Rectal smooth muscle tissue (tissue), 1 donor: ENCODE results near the gene TMEM108.

Source experiments
- H3K27ac ChIP-seq: one replicate; pipeline ENCODE4 v1.7.0; 2013; ENCODE audit warnings: low read depth, low read length, inconsistent platforms
- H3K27me3 ChIP-seq: one replicate; pipeline ENCODE4 v1.7.0; 2013; ENCODE audit warnings: low read length; ENCODE audit not compliant: control insufficient read depth, insufficient read depth
- H3K36me3 ChIP-seq: one replicate; pipeline ENCODE4 v1.7.0; 2013; ENCODE audit warnings: low read length; ENCODE audit not compliant: control insufficient read depth, insufficient read depth
- H3K4me1 ChIP-seq: one replicate; pipeline ENCODE4 v1.7.0; 2013; ENCODE audit warnings: low read length; ENCODE audit not compliant: control insufficient read depth, insufficient read depth
- H3K4me3 ChIP-seq: one replicate; pipeline ENCODE4 v1.7.0; 2013; ENCODE audit warnings: low read length
- H3K9ac ChIP-seq: one replicate; pipeline ENCODE4 v1.7.0; 2013; ENCODE audit warnings: low read length

TMEM108 gene

DNA sequence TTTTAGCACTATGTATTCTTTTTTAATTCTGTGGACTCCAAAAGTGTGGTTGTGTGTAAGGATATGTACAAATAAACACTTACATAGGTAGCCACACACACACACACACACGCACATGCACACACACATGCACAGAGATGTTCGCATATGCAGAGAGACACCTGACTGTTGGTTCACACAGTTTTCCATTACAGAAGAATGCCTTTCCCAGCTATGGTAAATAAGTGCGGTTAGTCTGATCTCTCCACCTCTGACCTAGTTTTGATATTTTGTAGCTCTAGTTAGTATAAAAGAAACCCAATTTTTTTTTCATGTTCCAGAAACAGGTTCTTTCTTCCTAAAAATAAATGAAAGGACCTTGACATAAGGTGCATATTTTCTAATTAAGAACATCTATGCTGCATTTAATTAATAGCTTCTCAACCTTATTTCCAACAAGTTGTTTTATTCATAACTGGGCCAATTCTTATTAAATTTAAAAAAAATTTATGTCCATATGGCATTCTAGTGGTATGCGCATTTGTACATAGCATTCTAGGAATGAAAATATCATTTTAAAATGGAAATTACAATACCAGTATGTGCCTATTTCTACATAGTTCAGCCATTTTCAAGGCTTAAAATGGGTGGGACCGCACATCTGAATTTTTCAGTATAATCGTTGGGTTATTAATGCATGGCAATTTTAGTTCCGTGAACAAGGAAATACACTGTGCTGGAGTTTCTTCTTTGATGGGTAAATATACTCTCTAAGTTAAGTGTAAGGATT lies 27.2 kb downstream of the TMEM108 start:
- no peak overlapping the region for H3K4me3 ChIP-seq
- no peak overlapping the region for H3K9ac ChIP-seq
- no peak overlapping the region for H3K27ac ChIP-seq
- no peaks in the 10 kb centered on the region for H3K27me3 ChIP-seq
- no peaks in the 10 kb centered on the region for H3K36me3 ChIP-seq
- H3K4me1 ChIP-seq, result no peaks in the 10 kb centered on the region

DNA sequence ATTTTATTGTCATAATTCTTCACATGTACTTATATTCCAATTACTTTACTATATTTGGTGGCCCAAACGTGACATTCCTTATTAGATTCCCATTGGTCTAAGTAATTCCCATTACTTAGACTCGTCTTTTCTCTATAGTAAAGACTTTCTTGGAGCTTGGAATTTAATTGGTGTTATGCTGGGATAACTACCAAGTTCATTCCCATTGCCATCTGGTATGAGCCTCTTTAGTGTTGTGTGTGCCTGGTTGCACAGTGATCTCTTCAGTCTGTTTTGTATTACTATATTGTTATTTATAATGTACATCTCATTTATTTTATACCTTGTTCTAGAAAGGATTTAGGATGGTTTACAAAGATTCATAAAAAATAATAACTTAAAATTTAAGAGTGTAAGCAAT lies 27.8 kb downstream of the TMEM108 start:
- Histone ChIP-seq H3K27ac (no peak overlapping the region), H3K9ac (no peak overlapping the region)

DNA sequence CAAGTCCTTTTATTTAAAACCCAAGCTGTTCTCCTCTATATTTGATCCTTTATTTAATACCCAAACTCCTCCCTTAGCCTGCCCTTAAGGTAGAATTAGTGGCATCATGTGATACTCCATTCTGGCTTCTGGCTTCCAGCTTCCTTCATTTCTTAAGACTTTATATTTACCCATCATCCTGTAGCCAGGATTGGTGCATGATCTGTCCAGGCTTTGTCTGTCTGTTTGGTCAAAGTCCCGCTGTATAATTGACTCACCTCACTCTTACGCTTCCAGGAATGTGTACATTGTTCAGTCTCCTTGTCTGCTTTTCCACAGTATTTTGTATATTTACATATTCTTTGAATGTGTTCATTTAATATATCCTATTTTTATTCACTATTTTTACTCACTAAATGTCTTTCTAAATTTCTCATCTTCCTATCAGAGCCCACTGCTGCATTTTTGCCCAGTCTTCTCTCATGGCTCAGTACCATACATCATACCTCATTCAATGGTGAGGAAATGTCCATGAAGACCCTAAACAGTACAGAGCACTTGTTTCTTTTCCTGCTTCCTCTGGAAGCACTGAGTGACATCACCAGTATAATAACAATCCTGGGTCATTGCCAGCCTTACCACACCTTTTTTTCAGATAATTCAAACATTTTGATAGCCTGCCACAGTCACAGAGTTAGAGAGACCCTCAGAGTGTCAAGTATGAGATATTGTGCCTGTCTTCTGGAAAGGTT lies 31.5 kb downstream of the TMEM108 start:
- Histone ChIP-seq H3K36me3 (no peaks in the 10 kb centered on the region), H3K9ac (no peak overlapping the region), H3K4me1 (no peaks in the 10 kb centered on the region), H3K27me3 (no peaks in the 10 kb centered on the region), H3K4me3 (no peak overlapping the region), H3K27ac (no peak overlapping the region)

More for the DNA sequence above, 27.8 kb downstream of the TMEM108 start:
- Histone ChIP-seq H3K27me3 (no peaks in the 10 kb centered on the region), H3K36me3 (no peaks in the 10 kb centered on the region), H3K4me3 (no peak overlapping the region), H3K4me1 (no peaks in the 10 kb centered on the region)

DNA sequence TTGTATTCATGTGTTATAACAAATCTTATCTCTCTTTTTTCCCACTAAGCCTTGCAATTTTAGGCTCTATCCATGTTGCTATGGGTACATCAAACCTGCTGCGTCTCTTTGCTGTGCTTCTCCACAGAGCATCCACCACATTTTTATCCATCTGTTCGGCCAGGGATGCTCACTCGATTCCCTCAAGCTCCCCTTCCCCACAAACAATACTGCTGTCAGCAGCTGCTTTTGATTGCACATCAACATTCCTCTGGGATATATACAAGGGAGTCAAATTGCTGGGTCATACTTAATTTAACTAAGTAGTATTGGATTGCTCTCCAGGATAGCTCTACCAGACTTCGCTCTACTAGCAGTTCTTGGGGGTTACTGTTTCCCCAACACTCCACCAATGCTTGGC lies 36.8 kb downstream of the TMEM108 start:
- H3K4me3 ChIP-seq, result no peak overlapping the region
- H3K27ac ChIP-seq, result no peak overlapping the region
- no peaks in the 10 kb centered on the region for H3K36me3 ChIP-seq
- H3K9ac ChIP-seq, result no peak overlapping the region
- H3K4me1 ChIP-seq, result no peaks in the 10 kb centered on the region
- H3K27me3 ChIP-seq, result peaks cover 2% of the 10 kb centered on the region

DNA sequence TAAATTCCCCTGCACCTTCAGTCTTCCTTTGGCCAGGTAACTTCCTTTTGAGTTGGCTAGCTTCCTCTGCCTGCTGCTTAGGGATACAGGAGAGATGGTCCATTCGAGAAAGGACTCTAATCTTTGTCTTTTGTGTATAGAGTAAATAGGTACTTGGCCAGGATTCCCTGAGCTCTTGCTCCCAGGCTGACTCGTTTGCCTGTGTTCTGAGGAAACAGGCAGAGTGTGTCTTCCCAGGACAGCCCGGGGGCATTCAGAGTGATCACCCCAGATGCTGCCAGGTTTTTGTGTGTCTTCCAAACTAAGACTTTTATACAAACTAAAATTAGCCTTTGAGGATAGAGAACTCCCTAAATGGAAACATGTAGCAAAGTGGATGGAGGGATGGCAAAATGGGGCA lies 39.5 kb downstream of the TMEM108 start:
- Histone ChIP-seq H3K27ac (no peak overlapping the region), H3K4me3 (no peak overlapping the region), H3K27me3 (peaks cover 2% of the 10 kb centered on the region), H3K9ac (no peak overlapping the region), H3K36me3 (no peaks in the 10 kb centered on the region), H3K4me1 (no peaks in the 10 kb centered on the region)

DNA sequence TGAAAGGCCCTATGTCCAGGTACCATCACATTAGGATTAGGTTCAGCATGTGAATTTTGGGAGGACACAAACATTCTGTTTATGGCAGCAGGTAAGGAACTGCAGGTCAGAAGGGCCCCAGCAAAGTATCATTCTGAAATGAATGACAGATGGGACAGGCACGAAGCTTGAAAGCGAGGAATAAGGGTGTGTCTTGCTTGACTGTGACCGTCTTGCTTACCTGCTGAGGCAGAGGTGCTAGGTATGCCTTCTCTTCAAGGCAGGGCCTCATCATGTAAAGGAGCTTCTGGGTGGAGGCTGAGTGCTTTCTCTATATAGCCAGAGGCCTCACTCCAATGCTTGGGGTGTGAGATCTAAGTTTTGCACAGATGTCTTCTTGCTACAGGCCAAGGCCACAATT lies 41.4 kb downstream of the TMEM108 start:
- Histone ChIP-seq H3K4me3 (no peak overlapping the region), H3K36me3 (no peaks in the 10 kb centered on the region), H3K27ac (no peak overlapping the region), H3K9ac (no peak overlapping the region), H3K27me3 (peaks cover 2% of the 10 kb centered on the region), H3K4me1 (no peaks in the 10 kb centered on the region)

DNA sequence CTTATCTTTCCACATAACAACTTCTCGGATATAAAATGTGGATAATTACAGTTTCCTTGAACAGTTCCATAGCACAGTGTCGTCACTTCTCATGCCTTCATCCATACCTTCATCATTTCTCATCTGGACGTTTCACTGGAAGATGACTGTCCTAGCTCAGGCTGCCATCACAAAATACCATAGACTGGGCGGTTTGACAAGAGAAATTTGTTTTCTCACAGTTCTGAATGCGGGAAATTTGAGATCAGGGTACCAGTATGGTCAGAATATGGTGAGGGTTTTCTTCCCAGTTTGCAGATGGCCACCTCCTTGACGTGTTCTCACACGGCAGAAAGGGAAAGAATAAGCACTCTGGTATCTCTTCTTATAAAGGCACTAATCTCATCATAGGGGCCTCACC lies 42.8 kb downstream of the TMEM108 start:
- no peak overlapping the region for H3K9ac ChIP-seq
- no peaks in the 10 kb centered on the region for H3K4me1 ChIP-seq
- no peaks in the 10 kb centered on the region for H3K36me3 ChIP-seq
- H3K4me3 ChIP-seq, result no peak overlapping the region
- H3K27ac ChIP-seq, result no peak overlapping the region
- H3K27me3 ChIP-seq, result peaks cover 2% of the 10 kb centered on the region

DNA sequence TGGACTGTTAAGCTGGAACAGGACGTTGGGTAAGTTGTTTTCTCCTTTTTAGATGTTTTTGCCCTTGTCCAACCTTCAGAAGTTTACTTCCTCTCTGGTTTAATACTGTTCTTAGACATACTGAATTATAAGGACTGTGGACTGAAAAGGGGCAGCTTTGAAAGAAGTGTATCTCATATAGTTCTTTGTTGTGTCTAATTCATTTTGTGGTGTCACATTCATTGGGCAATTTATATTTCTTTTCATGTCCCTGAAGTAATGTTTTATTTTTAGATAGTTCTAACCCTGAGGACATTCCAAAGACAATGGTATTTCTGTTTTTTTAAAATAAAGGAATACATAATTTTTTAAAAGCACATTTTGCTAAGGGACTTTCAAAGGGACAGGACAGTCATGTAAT lies 45.2 kb downstream of the TMEM108 start:
- Histone ChIP-seq H3K4me3 (no peak overlapping the region), H3K9ac (no peak overlapping the region), H3K27me3 (no peaks in the 10 kb centered on the region), H3K36me3 (no peaks in the 10 kb centered on the region), H3K4me1 (no peaks in the 10 kb centered on the region), H3K27ac (no peak overlapping the region)

DNA sequence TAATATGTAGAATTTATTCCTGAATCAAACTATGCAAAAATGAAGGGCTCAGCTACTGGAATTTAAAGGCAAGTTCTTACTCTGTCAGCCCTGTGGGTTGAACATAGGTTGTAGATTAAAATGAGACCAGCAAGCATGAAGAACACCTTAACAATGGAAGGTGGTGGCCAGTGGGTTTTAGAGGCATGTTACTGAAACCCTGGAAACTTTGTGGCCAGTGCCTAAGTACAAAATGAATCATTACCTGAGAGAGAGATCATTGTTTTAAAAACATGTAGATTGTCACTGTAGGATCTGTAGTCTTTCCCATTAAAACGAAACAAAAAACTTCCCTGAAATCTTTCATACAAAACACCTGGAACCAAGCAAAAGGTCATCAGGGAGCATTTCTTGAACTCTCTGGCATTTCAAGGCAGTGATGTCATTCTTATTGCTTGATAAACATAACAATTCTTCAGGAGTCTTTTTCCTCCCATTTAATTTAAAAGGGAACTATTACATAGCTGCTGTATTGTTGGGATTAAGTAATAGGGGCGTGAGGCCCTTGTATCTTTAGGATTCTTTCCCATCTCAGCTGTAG lies 51.8 kb downstream of the TMEM108 start:
- Histone ChIP-seq H3K27ac (no peak overlapping the region), H3K4me1 (no peaks in the 10 kb centered on the region), H3K27me3 (no peaks in the 10 kb centered on the region), H3K36me3 (no peaks in the 10 kb centered on the region), H3K9ac (no peak overlapping the region), H3K4me3 (no peak overlapping the region)

DNA sequence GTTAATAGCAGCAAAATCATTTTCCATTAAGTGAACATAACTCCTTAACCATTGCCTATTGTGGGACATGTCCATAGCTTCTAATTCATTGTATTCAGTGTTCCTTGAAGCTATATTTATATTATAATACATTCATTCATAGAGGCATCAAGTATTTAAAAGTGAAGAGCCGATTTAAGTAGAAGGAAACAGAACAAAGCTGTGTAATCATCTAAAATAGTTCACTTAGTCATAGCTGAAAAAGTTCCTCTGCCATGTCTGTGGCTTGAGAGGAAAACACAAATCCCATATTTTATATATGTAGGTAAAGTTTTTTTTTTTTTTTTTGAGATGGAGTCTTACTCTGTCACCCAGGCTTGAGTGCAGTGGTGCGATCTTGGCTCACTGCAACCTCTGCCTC lies 54.5 kb downstream of the TMEM108 start:
- Histone ChIP-seq H3K36me3 (no peaks in the 10 kb centered on the region), H3K4me1 (no peaks in the 10 kb centered on the region), H3K4me3 (no peak overlapping the region), H3K27me3 (no peaks in the 10 kb centered on the region), H3K27ac (no peak overlapping the region), H3K9ac (no peak overlapping the region)

DNA sequence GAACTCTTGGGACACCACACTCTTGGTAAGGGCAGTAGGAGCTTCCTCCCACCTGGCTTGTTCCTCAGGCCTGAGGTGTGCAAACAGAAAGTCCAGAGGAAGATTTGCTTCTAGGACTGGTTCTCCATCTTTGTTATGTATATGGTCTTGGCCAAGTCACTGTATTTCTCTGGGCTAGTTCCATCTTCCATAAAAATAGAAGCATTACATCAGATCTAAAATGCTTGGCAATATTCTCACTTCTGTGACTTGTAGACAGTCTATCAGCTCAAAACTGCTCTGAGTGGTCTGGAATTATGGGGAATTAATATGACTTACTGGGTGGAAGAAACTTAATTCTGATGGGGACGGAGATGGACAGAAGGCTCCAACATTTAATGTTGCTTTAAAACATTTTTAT lies 55.2 kb downstream of the TMEM108 start:
- H3K4me3 ChIP-seq, result no peak overlapping the region
- H3K27ac ChIP-seq, result no peak overlapping the region
- H3K27me3 ChIP-seq, result no peaks in the 10 kb centered on the region
- no peak overlapping the region for H3K9ac ChIP-seq
- H3K36me3 ChIP-seq, result no peaks in the 10 kb centered on the region
- H3K4me1 ChIP-seq, result no peaks in the 10 kb centered on the region

DNA sequence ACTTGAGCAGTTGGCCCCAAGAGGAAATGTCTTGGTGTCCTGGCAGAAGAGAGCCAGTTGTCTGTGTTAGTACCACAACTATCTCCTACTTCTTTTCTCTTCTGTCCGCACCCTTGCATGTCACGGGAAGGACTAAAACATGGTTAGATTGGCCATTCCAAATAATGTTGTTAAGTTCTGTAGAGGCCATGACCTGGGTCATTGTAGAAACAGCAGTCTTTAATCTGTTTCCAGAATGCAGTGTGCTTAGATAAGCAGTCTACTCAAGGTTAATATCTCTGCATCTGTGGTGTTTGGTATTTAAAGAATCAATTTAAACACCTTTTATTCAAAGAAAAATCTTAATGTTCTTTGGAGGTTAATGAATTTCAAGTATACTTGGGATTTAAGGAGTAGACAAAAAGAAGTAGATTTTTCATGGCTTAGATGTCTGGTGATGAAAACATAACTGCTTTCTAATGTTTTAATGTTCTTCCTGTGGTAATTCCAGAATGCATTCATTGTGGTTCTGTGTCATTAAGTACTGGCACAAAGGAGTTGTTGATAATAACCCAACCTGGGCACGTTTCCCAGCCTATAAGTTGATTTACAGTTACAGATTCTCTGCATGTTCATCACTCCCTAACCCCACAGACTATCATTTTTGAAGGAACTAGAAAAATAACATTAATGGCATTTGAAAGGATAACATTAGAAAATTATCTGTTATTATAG lies 58.9 kb downstream of the TMEM108 start:
- Histone ChIP-seq H3K9ac (no peak overlapping the region), H3K36me3 (no peaks in the 10 kb centered on the region), H3K27ac (no peak overlapping the region), H3K4me3 (no peak overlapping the region), H3K4me1 (no peaks in the 10 kb centered on the region), H3K27me3 (no peaks in the 10 kb centered on the region)
